GM19035 (cell line): ENCODE results near the gene ATP10D.
"Not testable (repeated sequence)": the region's sequence is repeated elsewhere in the genome, so short reads cannot be mapped to it uniquely, and the experiment has no call there.

Experiments
- ATAC-seq: cut with Tn5 transposase; IDR thresholded peaks from one replicate; pipeline ENCODE4 v1.9.1; 2021; ENCODE audit not compliant: unreplicated experiment

Gene ATP10D

GRCh38 chr4:47533689-47534347 is 48.7 kb downstream of the ATP10D start:
- no peak for ATAC-seq

GRCh38 chr4:47534772-47535171 is 49.7 kb downstream of the ATP10D start:
- no peak for ATAC-seq

GRCh38 chr4:47535567-47536147 is 50.6 kb downstream of the ATP10D start:
- no peak for ATAC-seq

- ATAC-seq: no peak
Observed at GRCh38 chr4:47536966-47537365, 51.9 kb downstream of the ATP10D start.

- no peak for ATAC-seq
Observed at GRCh38 chr4:47538111-47538824, 53.2 kb downstream of the ATP10D start.

- no peak for ATAC-seq
Observed at GRCh38 chr4:47538825-47539154, 53.7 kb downstream of the ATP10D start.

- not testable (repeated sequence) for ATAC-seq
Observed at GRCh38 chr4:47542640-47543039, 57.6 kb downstream of the ATP10D start.

GRCh38 chr4:47543331-47543730 is 58.3 kb downstream of the ATP10D start:
- ATAC-seq: no peak

GRCh38 chr4:47550357-47550756 is 65.3 kb downstream of the ATP10D start:
- not testable (repeated sequence) for ATAC-seq

- ATAC-seq: no peak
Observed at GRCh38 chr4:47550899-47551548, 65.9 kb downstream of the ATP10D start.

GRCh38 chr4:47551682-47552081 is 66.6 kb downstream of the ATP10D start:
- ATAC-seq: no peak

GRCh38 chr4:47553329-47554125 is 68.5 kb downstream of the ATP10D start:
- no peak for ATAC-seq

- not testable (repeated sequence) for ATAC-seq
Observed at GRCh38 chr4:47555920-47556319, 70.8 kb downstream of the ATP10D start.

GRCh38 chr4:47557255-47557654 is 72.2 kb downstream of the ATP10D start:
- ATAC-seq: no peak

- no peak for ATAC-seq
Observed at GRCh38 chr4:47560682-47561081, 75.6 kb downstream of the ATP10D start.

- no peak for ATAC-seq
Observed at GRCh38 chr4:47561331-47561730, 76.3 kb downstream of the ATP10D start.

- ATAC-seq: no peak
Observed at GRCh38 chr4:47562297-47562696, 77.2 kb downstream of the ATP10D start.

GRCh38 chr4:47566566-47566965 is 81.5 kb downstream of the ATP10D start:
- no peak for ATAC-seq

- no peak for ATAC-seq
Observed at GRCh38 chr4:47566969-47567368, 81.9 kb downstream of the ATP10D start.

GRCh38 chr4:47567511-47567910 is 82.4 kb downstream of the ATP10D start:
- no peak for ATAC-seq

GRCh38 chr4:47570816-47571215 is 85.7 kb downstream of the ATP10D start:
- ATAC-seq: no peak
